Gastrocnemius medialis (tissue), 4 donors: ENCODE measurements around the gene MAP2K6.

Source experiments
- POLR2A ChIP-seq, 2 donors: fragments of 450-650 bp; IDR thresholded peaks; one replicate each; pipeline ENCODE4 v1.6.1; 2017; ENCODE audit warnings: antibody characterized with exemption in 2 of 2, mild to moderate bottlenecking in 2 of 2, moderate library complexity in 2 of 2
- TF ChIP-seq, protein P1 (sequence below), 5 experiments: fragments of 450-650 bp in 3 of 5; fragments of 200-600 bp in 2 of 5; sonication (generic) in 2 of 5; IDR thresholded peaks in 4 of 5; conservative IDR thresholded peaks in 1 of 5; 1 replicate in 4 of 5; 2 replicates in 1 of 5; pipeline ENCODE4 v1.5.1; 2016 to 2019; ENCODE audit warnings: antibody characterized with exemption in 5 of 5, mild to moderate bottlenecking in 3 of 5, moderate library complexity in 3 of 5

DNA sequence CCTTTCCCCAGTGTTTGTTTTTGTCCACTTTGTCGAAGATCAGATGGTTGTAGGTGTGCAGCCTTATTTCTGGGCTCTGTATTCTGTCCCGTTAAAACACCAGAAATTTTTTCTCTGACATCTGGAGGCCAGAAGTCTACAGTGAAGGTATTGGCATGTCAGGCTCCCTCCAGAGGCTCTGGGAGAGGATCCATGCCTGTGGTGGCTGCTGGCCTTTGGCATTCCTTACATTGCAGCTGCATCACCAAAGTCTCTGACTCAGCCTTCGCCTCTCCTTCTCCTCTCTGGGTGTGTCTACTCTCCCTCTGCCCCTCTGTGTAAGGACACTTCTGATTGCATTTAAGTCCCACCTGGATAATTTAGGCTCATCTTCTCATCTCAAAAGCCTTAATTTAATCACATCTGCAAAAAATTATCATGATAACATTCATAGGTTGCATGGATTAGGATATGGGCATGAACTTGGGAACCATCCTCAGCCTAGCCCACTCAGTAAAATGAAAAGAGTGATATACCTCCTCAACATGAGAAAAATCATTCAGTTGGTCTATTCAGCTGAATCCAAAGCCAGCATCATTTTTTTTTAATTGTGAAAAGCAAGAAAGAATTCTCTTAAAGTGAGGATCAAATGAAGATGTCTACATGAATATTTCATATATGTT, 78.0 kb downstream of the MAP2K6 start:
- TF ChIP-seq, protein P1, sequence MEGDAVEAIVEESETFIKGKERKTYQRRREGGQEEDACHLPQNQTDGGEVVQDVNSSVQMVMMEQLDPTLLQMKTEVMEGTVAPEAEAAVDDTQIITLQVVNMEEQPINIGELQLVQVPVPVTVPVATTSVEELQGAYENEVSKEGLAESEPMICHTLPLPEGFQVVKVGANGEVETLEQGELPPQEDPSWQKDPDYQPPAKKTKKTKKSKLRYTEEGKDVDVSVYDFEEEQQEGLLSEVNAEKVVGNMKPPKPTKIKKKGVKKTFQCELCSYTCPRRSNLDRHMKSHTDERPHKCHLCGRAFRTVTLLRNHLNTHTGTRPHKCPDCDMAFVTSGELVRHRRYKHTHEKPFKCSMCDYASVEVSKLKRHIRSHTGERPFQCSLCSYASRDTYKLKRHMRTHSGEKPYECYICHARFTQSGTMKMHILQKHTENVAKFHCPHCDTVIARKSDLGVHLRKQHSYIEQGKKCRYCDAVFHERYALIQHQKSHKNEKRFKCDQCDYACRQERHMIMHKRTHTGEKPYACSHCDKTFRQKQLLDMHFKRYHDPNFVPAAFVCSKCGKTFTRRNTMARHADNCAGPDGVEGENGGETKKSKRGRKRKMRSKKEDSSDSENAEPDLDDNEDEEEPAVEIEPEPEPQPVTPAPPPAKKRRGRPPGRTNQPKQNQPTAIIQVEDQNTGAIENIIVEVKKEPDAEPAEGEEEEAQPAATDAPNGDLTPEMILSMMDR (IDR thresholded peaks at IDR 0.05 in 4 of 5, conservative IDR thresholded peaks at IDR 0.05 in 1 of 5) = no peak
- no peak for TF ChIP-seq POLR2A (IDR thresholded peaks at IDR 0.05)
